Endothelial cell of umbilical vein (primary cell): ENCODE data around the gene ACOX3.

Experiments used
- CTCF ChIP-seq, 2 donors: IDR thresholded peaks; 1 replicate in 1 of 2; 2 replicates in 1 of 2; pipeline ENCODE4 v1.5.1; 2011; ENCODE audit warnings: low read length in 2 of 2, mild to moderate bottlenecking in 2 of 2, moderate library complexity in 2 of 2, control low read depth in 1 of 2, inconsistent platforms in 1 of 2, low read depth in 1 of 2; ENCODE audit not compliant: insufficient read depth in 1 of 2; ENCODE audit errors: extremely low read depth in 1 of 2
- FOS ChIP-seq: IDR thresholded peaks from 2 replicates; pipeline ENCODE4 v1.6.1; 2011; ENCODE audit warnings: mild to moderate bottlenecking, low read length, moderate library complexity, borderline replicate concordance; ENCODE audit not compliant: insufficient read depth
- MAX ChIP-seq: IDR thresholded peaks from 2 replicates; pipeline ENCODE4 v1.6.1; 2011; ENCODE audit not compliant: insufficient read depth, insufficient read length
- POLR2A ChIP-seq: IDR thresholded peaks from 2 replicates; pipeline ENCODE4 v1.6.1; 2012; ENCODE audit warnings: low read depth, mild to moderate bottlenecking, control low read depth, low read length
- POLR2AphosphoS5 ChIP-seq: IDR thresholded peaks from 2 replicates; pipeline ENCODE4 v1.6.1; 2012; ENCODE audit warnings: low read depth, mild to moderate bottlenecking, control low read depth, low read length, moderate library complexity; ENCODE audit not compliant: insufficient read depth

- TF ChIP-seq CTCF (IDR thresholded peaks at IDR 0.05; ENCODE audit: extremely low read depth in 1 of 2, insufficient read depth in 1 of 2, low read depth in 1 of 2, low read length in 2 of 2) = no peak
- TF ChIP-seq POLR2AphosphoS5 = no peak
- no peak for TF ChIP-seq MAX
- no peak for TF ChIP-seq POLR2A
- TF ChIP-seq FOS = no peak
These were observed 1.1 kb upstream of the ACOX3 start for GRCh38 chr4:8441499-8442091.
